ENCODE results near the gene DNAJC25. TPM values are rescaled to one million over a fixed set of nuclear protein-coding genes. Genes with fewer than 3 reads are reported as not detected.

The DNAJC25 gene
- 10 to 100 TPM in 1 of 2 donors, 1 to 10 TPM in 1; 9.5 to 10.2 TPM for total RNA-seq

- ATAC-seq (ENCODE audit: insufficient number of reproducible peaks, low FRiP score, low read depth), result peak; percentile 99
These were observed at the start of gene DNAJC25 for GRCh38 chr9:111631214-111631971. Gene DNAJC25 (plus strand): TSS chr9:111631334. CDS start chr9:111631408, 74 bp downstream.

GRCh38 chr9:111582888-111583287 is 48.2 kb upstream of the DNAJC25 start:
- ATAC-seq (ENCODE audit: insufficient number of reproducible peaks, low FRiP score, low read depth), result no peak
- no peak for DNase-seq (ENCODE audit: low spot score)
- Histone ChIP-seq H3K27me3 (replicated peaks; ENCODE audit: insufficient read depth) (no peaks in the 10 kb centered on the region), H3K36me3 (peaks cover 29% of the 10 kb centered on the region), H3K4me3 (no peak overlapping the region), H3K9me3 (no peaks in the 10 kb centered on the region), H3K27ac (no peak overlapping the region), H3K4me1 (ENCODE audit: control insufficient read depth in 1 of 2, low read depth in 2 of 2) (no peaks in the 10 kb centered on the region)
- TF ChIP-seq, protein P1, sequence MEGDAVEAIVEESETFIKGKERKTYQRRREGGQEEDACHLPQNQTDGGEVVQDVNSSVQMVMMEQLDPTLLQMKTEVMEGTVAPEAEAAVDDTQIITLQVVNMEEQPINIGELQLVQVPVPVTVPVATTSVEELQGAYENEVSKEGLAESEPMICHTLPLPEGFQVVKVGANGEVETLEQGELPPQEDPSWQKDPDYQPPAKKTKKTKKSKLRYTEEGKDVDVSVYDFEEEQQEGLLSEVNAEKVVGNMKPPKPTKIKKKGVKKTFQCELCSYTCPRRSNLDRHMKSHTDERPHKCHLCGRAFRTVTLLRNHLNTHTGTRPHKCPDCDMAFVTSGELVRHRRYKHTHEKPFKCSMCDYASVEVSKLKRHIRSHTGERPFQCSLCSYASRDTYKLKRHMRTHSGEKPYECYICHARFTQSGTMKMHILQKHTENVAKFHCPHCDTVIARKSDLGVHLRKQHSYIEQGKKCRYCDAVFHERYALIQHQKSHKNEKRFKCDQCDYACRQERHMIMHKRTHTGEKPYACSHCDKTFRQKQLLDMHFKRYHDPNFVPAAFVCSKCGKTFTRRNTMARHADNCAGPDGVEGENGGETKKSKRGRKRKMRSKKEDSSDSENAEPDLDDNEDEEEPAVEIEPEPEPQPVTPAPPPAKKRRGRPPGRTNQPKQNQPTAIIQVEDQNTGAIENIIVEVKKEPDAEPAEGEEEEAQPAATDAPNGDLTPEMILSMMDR (IDR thresholded peaks at IDR 0.05), result no peak

More at GRCh38 chr9:111631214-111631971, at the start of gene DNAJC25:
- H3K4me1 ChIP-seq (ENCODE audit: control insufficient read depth in 1 of 2, low read depth in 2 of 2), result peaks cover 7 to 32% of the 10 kb centered on the region in 2 donors
- peak within 1 kb of the TSS; percentile 68 to 76 for H3K27ac ChIP-seq
- no peaks in the 10 kb centered on the region for H3K9me3 ChIP-seq
- no peaks in the 10 kb centered on the region for H3K27me3 ChIP-seq (replicated peaks; ENCODE audit: insufficient read depth)
- TF ChIP-seq, protein P1 (IDR thresholded peaks at IDR 0.05), result no peak
- peak; percentile 88 for DNase-seq (ENCODE audit: low spot score)
- no peaks in the 10 kb centered on the region for H3K36me3 ChIP-seq
- H3K4me3 ChIP-seq, result peak within 1 kb of the TSS; percentile 78

- no peaks in the 10 kb centered on the region for H3K9me3 ChIP-seq
- ATAC-seq (ENCODE audit: insufficient number of reproducible peaks, low FRiP score, low read depth), result no peak
- no peaks in the 10 kb centered on the region for H3K4me1 ChIP-seq (ENCODE audit: control insufficient read depth in 1 of 2, low read depth in 2 of 2)
- no peaks in the 10 kb centered on the region for H3K27me3 ChIP-seq (replicated peaks; ENCODE audit: insufficient read depth)
- no peak overlapping the region for H3K4me3 ChIP-seq
- no peak overlapping the region for H3K27ac ChIP-seq
- TF ChIP-seq, protein P1 (IDR thresholded peaks at IDR 0.05), result no peak
- peaks cover 20% of the 10 kb centered on the region for H3K36me3 ChIP-seq
- no peak for DNase-seq (ENCODE audit: low spot score)
These were observed 44.8 kb upstream of the DNAJC25 start for GRCh38 chr9:111586378-111586777.

DNA sequence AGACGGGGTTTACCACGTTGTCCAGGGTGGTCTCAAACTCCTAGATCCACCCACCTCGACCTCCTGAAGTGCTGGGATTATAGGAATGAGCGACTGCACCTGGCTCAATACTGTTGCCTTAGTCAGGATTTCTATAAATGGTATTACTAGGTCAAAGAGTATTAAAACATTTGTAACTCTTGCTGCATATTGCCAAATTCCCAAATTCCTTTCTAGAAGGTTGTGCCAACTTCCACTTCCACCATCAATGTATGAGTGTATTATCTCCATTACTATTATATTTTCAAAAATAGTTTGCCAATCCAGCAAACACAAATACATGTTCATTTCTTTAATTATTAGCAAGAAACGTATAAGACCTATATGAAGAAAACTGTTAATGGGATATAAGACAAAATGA is 42.3 kb upstream of the DNAJC25 start:
- DNase-seq (ENCODE audit: low spot score), result no peak
- TF ChIP-seq, protein P1 (IDR thresholded peaks at IDR 0.05), result no peak
- H3K9me3 ChIP-seq, result no peaks in the 10 kb centered on the region
- H3K4me1 ChIP-seq (ENCODE audit: control insufficient read depth in 1 of 2, low read depth in 2 of 2), result no peaks in the 10 kb centered on the region
- no peak overlapping the region for H3K27ac ChIP-seq
- H3K27me3 ChIP-seq (replicated peaks; ENCODE audit: insufficient read depth), result no peaks in the 10 kb centered on the region
- no peak overlapping the region for H3K4me3 ChIP-seq
- peaks cover 23% of the 10 kb centered on the region for H3K36me3 ChIP-seq
- no peak for ATAC-seq (ENCODE audit: insufficient number of reproducible peaks, low FRiP score, low read depth)

- peak; percentile 31 for ATAC-seq (ENCODE audit: insufficient number of reproducible peaks, low FRiP score, low read depth)
- no peak for DNase-seq (ENCODE audit: low spot score)
- no peaks in the 10 kb centered on the region for H3K27me3 ChIP-seq (replicated peaks; ENCODE audit: insufficient read depth)
- H3K9me3 ChIP-seq, result no peaks in the 10 kb centered on the region
- H3K27ac ChIP-seq, result peak overlapping the region; percentile 74 to 83
- H3K36me3 ChIP-seq, result peaks cover 10% of the 10 kb centered on the region
- TF ChIP-seq, protein P1 (IDR thresholded peaks at IDR 0.05), result peak; percentile 55
- peak overlapping the region; percentile 80 for H3K4me3 ChIP-seq
- no peaks in the 10 kb centered on the region for H3K4me1 ChIP-seq (ENCODE audit: control insufficient read depth in 1 of 2, low read depth in 2 of 2)
These were observed 33.0 kb upstream of the DNAJC25 start for GRCh38 chr9:111597852-111598732.
